Fibroblast of lung (primary cell): ENCODE data around the gene FSTL4. TPM values are rescaled to one million over a fixed set of nuclear protein-coding genes. Genes with fewer than 3 reads are reported as not detected.

Experiments
- DNase-seq, 2 donors: peaks; one replicate each; pipeline versions ENCODE4 v3.0.0 to v3.0.0-alpha.2; 2010; ENCODE audit warnings: low read depth in 2 of 2
- H2AFZ ChIP-seq: 2 replicates; pipeline ENCODE4 v1.5.1; 2012; ENCODE audit warnings: low read length, control low read depth, inconsistent platforms
- H3K27ac ChIP-seq: 2 replicates; pipeline ENCODE4 v1.5.1; 2011; ENCODE audit warnings: low read length, control low read depth; ENCODE audit not compliant: insufficient read depth
- H3K27me3 ChIP-seq: 2 replicates; pipeline ENCODE4 v1.5.1; 2011; ENCODE audit warnings: mild to moderate bottlenecking, low read length; ENCODE audit not compliant: control insufficient read depth, insufficient read depth
- H3K36me3 ChIP-seq: 2 replicates; pipeline ENCODE4 v1.5.1; 2011; ENCODE audit warnings: low read length; ENCODE audit not compliant: control insufficient read depth, insufficient read depth
- H3K4me1 ChIP-seq: 2 replicates; pipeline ENCODE4 v1.5.1; 2011; ENCODE audit warnings: low read length; ENCODE audit not compliant: control insufficient read depth, insufficient read depth; ENCODE audit errors: extremely low read depth
- H3K4me2 ChIP-seq: 2 replicates; pipeline ENCODE4 v1.5.1; 2011; ENCODE audit warnings: low read length, control low read depth; ENCODE audit not compliant: insufficient read depth; ENCODE audit errors: extremely low read depth
- H3K4me3 ChIP-seq, 4 experiments: fragments of 200-600 bp in 1 of 4; sonication (generic) in 1 of 4; replicated peaks in 1 of 4; 2 replicates each; pipeline ENCODE4 v1.5.1; 2011 to 2016; ENCODE audit warnings: low read length in 4 of 4, low read depth in 3 of 4, mild to moderate bottlenecking in 3 of 4, control low read depth in 2 of 4, inconsistent platforms in 1 of 4, mixed read lengths in 1 of 4; ENCODE audit not compliant: insufficient read depth in 1 of 4; ENCODE audit errors: control extremely low read depth in 1 of 4
- H3K79me2 ChIP-seq: 2 replicates; pipeline ENCODE4 v1.5.1; 2012; ENCODE audit warnings: mild to moderate bottlenecking, low read length, inconsistent platforms; ENCODE audit not compliant: control insufficient read depth, insufficient read depth
- H3K9ac ChIP-seq: 2 replicates; pipeline ENCODE4 v1.5.1; 2011; ENCODE audit warnings: mild to moderate bottlenecking, low read length, control low read depth; ENCODE audit not compliant: insufficient read depth
- H3K9me3 ChIP-seq: 2 replicates; pipeline ENCODE4 v1.5.1; 2012; ENCODE audit warnings: low read depth, low read length; ENCODE audit not compliant: control insufficient read depth, insufficient read depth
- H4K20me1 ChIP-seq: 2 replicates; pipeline ENCODE4 v1.5.1; 2011; ENCODE audit warnings: low read length; ENCODE audit not compliant: control insufficient read depth, insufficient read depth; ENCODE audit errors: extremely low read depth
- EZH2 ChIP-seq: IDR thresholded peaks from 2 replicates; pipeline ENCODE4 v1.5.1; 2012; ENCODE audit warnings: low read length, control low read depth, mild to moderate bottlenecking; ENCODE audit errors: missing control alignments
- polyA plus RNA-seq, 2 donors: library from polyadenylated mRNA; depleted of rRNA in 1 of 2; stranded (reverse) in 1 of 2; unstranded in 1 of 2; fragments of >200 nt; gene quantifications; 2 replicates each; pipeline ENCODE4 v1.2.1, GENCODE V29; 2011 to 2012; ENCODE audit warnings: missing spikeins in 1 of 2
- total RNA-seq: library from RNA; depleted of rRNA; stranded (reverse); fragments of >200 nt; gene quantifications from 2 replicates; pipeline ENCODE4 v1.2.1, GENCODE V29; 2014
- TF ChIP-seq, protein P1 (sequence below), 2 donors: IDR thresholded peaks in 1 of 2; conservative IDR thresholded peaks in 1 of 2; 1 replicate in 1 of 2; 2 replicates in 1 of 2; pipeline ENCODE4 v1.5.1; 2011 to 2012; ENCODE audit warnings: low read length in 2 of 2, control low read depth in 1 of 2, inconsistent platforms in 1 of 2, low read depth in 1 of 2, mild to moderate bottlenecking in 1 of 2

FSTL4 gene
- total and polyA plus RNA-seq, 2 donors (not counting 1 experiment from before 2014, with no cell fraction given), result 0.17 to 0.33 TPM

DNA sequence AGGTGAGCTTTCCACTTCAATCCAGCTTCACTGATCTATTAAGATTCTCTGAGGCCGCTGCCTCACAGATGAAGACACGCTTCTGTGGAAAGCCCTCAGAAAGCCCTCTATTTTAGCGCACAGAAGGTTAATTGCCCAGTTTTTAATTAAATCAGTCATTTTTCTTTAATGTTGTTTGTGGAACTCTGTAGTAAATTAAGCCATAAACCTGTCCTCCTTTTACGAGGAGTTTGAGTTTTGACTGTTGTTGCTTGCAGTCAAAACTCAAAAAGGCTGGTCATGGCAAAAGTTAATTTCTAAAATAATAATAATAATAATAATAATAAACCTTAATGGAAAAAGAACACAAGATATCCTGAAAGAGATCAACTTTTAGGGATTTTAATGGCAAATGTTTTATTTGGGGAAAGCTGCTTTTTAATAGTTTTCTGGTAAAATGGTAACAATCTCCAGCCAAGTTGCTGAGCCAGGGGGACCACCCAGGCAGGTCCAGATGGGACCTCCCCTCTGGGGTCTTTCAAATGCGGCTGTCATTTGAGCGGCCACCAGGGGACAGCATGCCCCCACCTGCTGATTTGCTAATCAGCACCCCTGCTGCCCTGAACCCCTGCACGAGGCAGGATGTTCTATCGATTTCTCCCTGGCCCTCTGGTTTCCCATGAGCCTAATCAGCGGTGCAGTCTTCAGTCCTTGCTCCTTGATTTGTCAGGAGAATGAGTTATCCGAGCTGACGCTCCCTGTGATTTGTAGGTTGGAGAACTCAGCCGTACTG is 247.2 kb downstream of the FSTL4 start:
- no peaks in the 10 kb centered on the region for H3K9me3 ChIP-seq
- DNase-seq, result no peak
- H3K27ac ChIP-seq, result no peak overlapping the region
- no peak for TF ChIP-seq EZH2
- TF ChIP-seq, protein P1, sequence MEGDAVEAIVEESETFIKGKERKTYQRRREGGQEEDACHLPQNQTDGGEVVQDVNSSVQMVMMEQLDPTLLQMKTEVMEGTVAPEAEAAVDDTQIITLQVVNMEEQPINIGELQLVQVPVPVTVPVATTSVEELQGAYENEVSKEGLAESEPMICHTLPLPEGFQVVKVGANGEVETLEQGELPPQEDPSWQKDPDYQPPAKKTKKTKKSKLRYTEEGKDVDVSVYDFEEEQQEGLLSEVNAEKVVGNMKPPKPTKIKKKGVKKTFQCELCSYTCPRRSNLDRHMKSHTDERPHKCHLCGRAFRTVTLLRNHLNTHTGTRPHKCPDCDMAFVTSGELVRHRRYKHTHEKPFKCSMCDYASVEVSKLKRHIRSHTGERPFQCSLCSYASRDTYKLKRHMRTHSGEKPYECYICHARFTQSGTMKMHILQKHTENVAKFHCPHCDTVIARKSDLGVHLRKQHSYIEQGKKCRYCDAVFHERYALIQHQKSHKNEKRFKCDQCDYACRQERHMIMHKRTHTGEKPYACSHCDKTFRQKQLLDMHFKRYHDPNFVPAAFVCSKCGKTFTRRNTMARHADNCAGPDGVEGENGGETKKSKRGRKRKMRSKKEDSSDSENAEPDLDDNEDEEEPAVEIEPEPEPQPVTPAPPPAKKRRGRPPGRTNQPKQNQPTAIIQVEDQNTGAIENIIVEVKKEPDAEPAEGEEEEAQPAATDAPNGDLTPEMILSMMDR (conservative IDR thresholded peaks at IDR 0.05 in 1 of 2, IDR thresholded peaks at IDR 0.05 in 1 of 2; ENCODE audit: low read depth in 1 of 2, low read length in 2 of 2), result peak in 1 of 2 donors; percentile 4
- no peaks in the 10 kb centered on the region for H3K4me1 ChIP-seq
- H3K4me2 ChIP-seq, result no peak overlapping the region
- no peak overlapping the region for H3K9ac ChIP-seq
- no peak overlapping the region for H2AFZ ChIP-seq
- H3K36me3 ChIP-seq, result no peaks in the 10 kb centered on the region
- peaks cover 5% of the 10 kb centered on the region for H3K27me3 ChIP-seq
- H4K20me1 ChIP-seq, result no peaks in the 10 kb centered on the region
- H3K79me2 ChIP-seq, result no peaks in the 10 kb centered on the region
- H3K4me3 ChIP-seq, result no peak overlapping the region

DNA sequence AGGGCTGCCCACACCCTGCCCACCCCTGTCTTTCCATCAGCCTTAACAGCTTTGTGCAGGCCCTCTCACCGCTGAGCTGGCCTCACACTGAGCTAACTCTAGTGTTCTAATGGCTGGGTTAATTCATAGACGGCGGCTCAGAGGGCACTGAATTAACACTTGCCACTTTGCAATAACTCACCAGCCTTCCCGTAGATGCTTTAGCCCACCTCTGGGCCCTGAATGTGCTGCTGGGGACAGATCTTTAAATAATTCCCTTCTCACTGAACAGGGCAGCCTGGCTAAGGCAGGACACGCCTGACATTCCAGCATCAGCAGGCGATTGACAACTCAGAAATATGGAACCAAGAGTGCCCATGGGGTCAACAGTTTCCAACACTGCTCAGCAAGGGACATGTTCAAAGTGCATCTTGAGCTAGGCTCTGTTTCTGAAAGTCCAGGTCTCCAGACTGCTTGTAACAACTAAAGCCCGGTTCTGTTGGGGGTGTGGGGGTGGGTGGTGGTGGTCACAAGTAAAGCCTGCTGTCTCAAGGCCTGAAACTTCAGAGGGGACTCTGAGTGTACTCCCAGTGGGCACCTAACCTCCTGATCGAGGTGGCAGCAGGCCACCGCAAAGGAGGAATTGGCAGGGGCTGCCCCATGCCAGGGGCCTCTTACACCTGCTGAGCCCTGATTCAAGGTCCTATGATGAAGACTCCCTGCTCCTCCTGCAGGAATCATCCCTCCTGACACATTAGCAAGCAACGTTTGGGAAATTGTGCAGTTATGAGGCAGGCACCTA is 248.3 kb downstream of the FSTL4 start:
- H3K27me3 ChIP-seq, result peaks cover 10% of the 10 kb centered on the region
- TF ChIP-seq, protein P1 (conservative IDR thresholded peaks at IDR 0.05 in 1 of 2, IDR thresholded peaks at IDR 0.05 in 1 of 2; ENCODE audit: low read depth in 1 of 2, low read length in 2 of 2), result no peak
- no peak for TF ChIP-seq EZH2
- no peak overlapping the region for H3K27ac ChIP-seq
- no peak overlapping the region for H3K4me3 ChIP-seq
- no peak overlapping the region for H2AFZ ChIP-seq
- H3K36me3 ChIP-seq, result no peaks in the 10 kb centered on the region
- no peaks in the 10 kb centered on the region for H3K9me3 ChIP-seq
- H4K20me1 ChIP-seq, result no peaks in the 10 kb centered on the region
- H3K4me1 ChIP-seq, result no peaks in the 10 kb centered on the region
- no peaks in the 10 kb centered on the region for H3K79me2 ChIP-seq
- H3K4me2 ChIP-seq, result no peak overlapping the region
- DNase-seq, result no peak
- H3K9ac ChIP-seq, result no peak overlapping the region

DNA sequence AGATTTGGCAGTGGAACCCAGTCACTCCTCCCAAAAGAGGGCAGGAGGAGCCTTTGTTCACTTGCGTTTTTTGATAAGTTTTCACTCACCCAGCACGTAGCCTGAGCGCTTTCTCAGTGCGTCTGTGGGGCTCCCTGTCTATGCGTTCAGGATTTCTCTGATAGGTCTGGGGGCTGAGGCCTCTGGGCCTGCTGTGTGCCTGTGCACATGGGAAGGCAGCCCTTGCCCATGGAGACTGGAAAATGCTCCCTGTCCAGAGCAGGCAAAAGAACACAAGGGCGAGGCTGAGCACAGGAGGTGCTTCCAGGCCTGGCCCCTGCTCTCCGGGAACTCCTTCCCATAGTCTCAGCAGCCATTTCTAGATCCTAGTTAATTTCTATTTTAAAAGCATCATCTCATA is 249.9 kb downstream of the FSTL4 start:
- Histone ChIP-seq H3K36me3 (no peaks in the 10 kb centered on the region), H3K9me3 (no peaks in the 10 kb centered on the region), H4K20me1 (no peaks in the 10 kb centered on the region), H3K4me3 (no peak overlapping the region), H3K27ac (no peak overlapping the region), H3K4me2 (no peak overlapping the region), H3K79me2 (no peaks in the 10 kb centered on the region), H3K27me3 (peaks cover 10% of the 10 kb centered on the region), H2AFZ (no peak overlapping the region), H3K4me1 (no peaks in the 10 kb centered on the region), H3K9ac (no peak overlapping the region)
- no peak for TF ChIP-seq EZH2
- TF ChIP-seq, protein P1 (conservative IDR thresholded peaks at IDR 0.05 in 1 of 2, IDR thresholded peaks at IDR 0.05 in 1 of 2; ENCODE audit: low read depth in 1 of 2, low read length in 2 of 2), result no peak
- DNase-seq, result no peak
